A549 (cell line): ENCODE measurements around the gene SND1.

Experiments used
- FOSL2 ChIP-seq, 2 experiments: fragments of 450-650 bp in 1 of 2; fragments of >200 bp in 1 of 2; sonication (Bioruptor Twin) in 1 of 2; formaldehyde crosslinking; IDR thresholded peaks; 2 replicates each; pipeline versions ENCODE4 v1.5.0 to v1.6.1; 2016 to 2020; ENCODE audit warnings: mild to moderate bottlenecking in 1 of 2, moderate library complexity in 1 of 2
- KDM1A ChIP-seq: fragments of 200-600 bp; sonication (generic); IDR thresholded peaks from 2 replicates; pipeline ENCODE4 v1.6.1; 2016; ENCODE audit warnings: low read depth, mild to moderate bottlenecking
- POLR2A ChIP-seq: IDR thresholded peaks from 2 replicates; pipeline ENCODE4 v1.6.1; 2012; ENCODE audit warnings: mild to moderate bottlenecking, low read length
- ZC3H11A ChIP-seq: fragments of 450-650 bp; IDR thresholded peaks from 2 replicates; pipeline ENCODE4 v1.6.1; 2014; ENCODE audit warnings: antibody characterized with exemption, mild to moderate bottlenecking

DNA sequence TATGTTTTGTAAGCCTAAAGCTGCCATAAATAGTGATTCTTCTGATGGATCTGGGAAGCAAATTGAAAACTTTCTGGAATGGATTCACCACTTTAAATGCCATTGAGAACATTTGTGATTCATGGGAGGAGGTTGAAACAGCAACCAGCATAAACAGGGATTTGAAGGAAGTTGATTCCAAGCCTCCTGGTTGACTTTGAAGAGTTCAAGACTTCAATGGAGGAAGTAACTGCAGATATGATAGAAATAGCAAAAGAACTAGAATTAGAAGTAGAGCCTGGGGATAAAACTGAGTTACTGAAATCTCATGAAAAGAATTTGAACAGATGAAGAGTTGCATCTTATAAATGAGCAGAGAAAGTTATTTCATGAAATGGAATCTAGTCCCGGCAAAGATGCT, 280.1 kb downstream of the SND1 start:
- no peak for TF ChIP-seq KDM1A
- no peak for TF ChIP-seq FOSL2 (IDR thresholded peaks at IDR 0.05)
- no peak for TF ChIP-seq FOSL2 (CRISPR knock-in tag; IDR thresholded peaks at IDR 0.05)
- TF ChIP-seq POLR2A: no peak
- TF ChIP-seq ZC3H11A: no peak
